Lung (tissue), 12 donors: ENCODE measurements around the gene GPATCH2. TPM values are rescaled to one million over a fixed set of nuclear protein-coding genes. Genes with fewer than 3 reads are reported as not detected.
A peak's percentile ranks its signal among the peaks of the same experiment; 100 is the strongest.

Experiments
- ATAC-seq: fragments of 200-7000 bp; cut with Tn5 transposase; one replicate; pipeline ENCODE4 v1.9.1; 2020; ENCODE audit warnings: moderate number of reproducible peaks; ENCODE audit not compliant: insufficient read depth, low FRiP score
- DNase-seq, 3 donors: peaks; one replicate each; pipeline ENCODE4 v3.0.0-alpha.2; 2013 to 2017
- H3K27ac ChIP-seq, 2 donors: one replicate each; pipeline ENCODE4 v1.5.1; 2013; ENCODE audit warnings: mild to moderate bottlenecking in 2 of 2, moderate library complexity in 2 of 2, control low read depth in 1 of 2, inconsistent platforms in 1 of 2, low read depth in 1 of 2, low read length in 1 of 2
- H3K27me3 ChIP-seq, 3 donors: one replicate each; pipeline ENCODE4 v1.5.1; 2013; ENCODE audit warnings: low read length in 2 of 3; ENCODE audit not compliant: control insufficient read depth in 3 of 3, insufficient read depth in 3 of 3
- H3K36me3 ChIP-seq, 4 donors: one replicate each; pipeline ENCODE4 v1.5.1; 2013; ENCODE audit warnings: low read length in 4 of 4, mild to moderate bottlenecking in 1 of 4, moderate library complexity in 1 of 4; ENCODE audit not compliant: control insufficient read depth in 4 of 4, insufficient read depth in 4 of 4
- H3K4me1 ChIP-seq, 5 donors: one replicate each; pipeline ENCODE4 v1.5.1; 2013; ENCODE audit warnings: low read length in 5 of 5, mild to moderate bottlenecking in 2 of 5, moderate library complexity in 1 of 5; ENCODE audit not compliant: control insufficient read depth in 5 of 5, insufficient read depth in 5 of 5
- H3K4me3 ChIP-seq: one replicate; pipeline ENCODE4 v1.5.1; 2013; ENCODE audit warnings: mild to moderate bottlenecking, control low read depth, moderate library complexity
- H3K9ac ChIP-seq, 2 donors: one replicate each; pipeline ENCODE4 v1.5.1; 2013; ENCODE audit warnings: low read length in 2 of 2, control low read depth in 1 of 2; ENCODE audit not compliant: insufficient read depth in 1 of 2
- H3K9me3 ChIP-seq, 4 donors: one replicate each; pipeline ENCODE4 v1.5.1; 2013; ENCODE audit warnings: low read length in 3 of 4, mild to moderate bottlenecking in 1 of 4, moderate library complexity in 1 of 4; ENCODE audit not compliant: control insufficient read depth in 4 of 4, insufficient read depth in 3 of 4
- WGBS, 2 donors: extraction: QIAGEN DNeasy Blood & Tissue Kit; methylation state at CpG; one replicate each; pipeline ENCODE4 v1.1.7; 2013; 5-methylcytosine and 5-hydroxymethylcytosine counted together
- polyA plus RNA-seq, 2 donors: library from polyadenylated mRNA; stranded (reverse); fragments of 200-250 nt; gene quantifications; one replicate each; pipeline ENCODE4 v1.2.1, GENCODE V29; 2013
- total RNA-seq, 2 donors: library from RNA; depleted of rRNA in 1 of 2; stranded (reverse); fragments of >200 nt in 1 of 2; gene quantifications; one replicate each; pipeline ENCODE4 v1.2.1, GENCODE V29; 2014 to 2021
- TF ChIP-seq, protein P1 (sequence below): IDR thresholded peaks from 2 replicates; pipeline ENCODE4 v1.5.1; 2012; ENCODE audit warnings: mild to moderate bottlenecking; ENCODE audit errors: control extremely low read depth, extremely low read depth
- donor health status: control.
- donor health status: control.
- donor health status: Bipolar disorder and iron deficiency.
- donor health status: healthy.
- donor health status: DM: yes; HTN: yes; CAD: no.

Gene GPATCH2
- total and polyA plus RNA-seq, 4 donors: 3.2 to 31.0 (median 8.3) TPM

DNA sequence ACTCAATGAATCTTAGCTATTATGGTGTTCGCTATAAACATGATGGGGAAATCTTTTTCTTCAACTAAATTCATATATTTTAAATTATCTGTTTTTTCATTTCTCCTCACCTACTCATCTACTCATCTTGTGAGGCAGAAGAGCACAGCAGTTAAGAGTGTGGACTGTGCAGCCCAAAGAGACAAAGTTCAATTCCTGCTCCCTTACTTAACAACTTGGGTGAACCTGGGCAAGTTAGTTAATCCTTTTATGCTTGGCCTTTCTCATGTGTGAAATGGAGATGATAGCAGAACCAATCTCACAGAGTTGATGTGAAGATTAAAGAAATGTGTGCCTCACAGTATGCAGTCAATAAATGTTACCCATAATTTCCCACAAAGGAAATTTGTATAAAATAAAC lies 168.2 kb downstream of the GPATCH2 start:
- Histone ChIP-seq H3K9ac (no peak overlapping the region), H3K36me3 (no peaks in the 10 kb centered on the region), H3K4me3 (no peak overlapping the region), H3K9me3 (peaks cover 0 to 3% (median 0%) of the 10 kb centered on the region in 4 donors), H3K4me1 (no peaks in the 10 kb centered on the region), H3K27ac (no peak overlapping the region), H3K27me3 (no peaks in the 10 kb centered on the region)
- WGBS, 2 donors: 95 to 96% methylated on average over 1 of the region's 1 CpG
- DNase-seq: no peak
- no peak for ATAC-seq
- TF ChIP-seq, protein P1, sequence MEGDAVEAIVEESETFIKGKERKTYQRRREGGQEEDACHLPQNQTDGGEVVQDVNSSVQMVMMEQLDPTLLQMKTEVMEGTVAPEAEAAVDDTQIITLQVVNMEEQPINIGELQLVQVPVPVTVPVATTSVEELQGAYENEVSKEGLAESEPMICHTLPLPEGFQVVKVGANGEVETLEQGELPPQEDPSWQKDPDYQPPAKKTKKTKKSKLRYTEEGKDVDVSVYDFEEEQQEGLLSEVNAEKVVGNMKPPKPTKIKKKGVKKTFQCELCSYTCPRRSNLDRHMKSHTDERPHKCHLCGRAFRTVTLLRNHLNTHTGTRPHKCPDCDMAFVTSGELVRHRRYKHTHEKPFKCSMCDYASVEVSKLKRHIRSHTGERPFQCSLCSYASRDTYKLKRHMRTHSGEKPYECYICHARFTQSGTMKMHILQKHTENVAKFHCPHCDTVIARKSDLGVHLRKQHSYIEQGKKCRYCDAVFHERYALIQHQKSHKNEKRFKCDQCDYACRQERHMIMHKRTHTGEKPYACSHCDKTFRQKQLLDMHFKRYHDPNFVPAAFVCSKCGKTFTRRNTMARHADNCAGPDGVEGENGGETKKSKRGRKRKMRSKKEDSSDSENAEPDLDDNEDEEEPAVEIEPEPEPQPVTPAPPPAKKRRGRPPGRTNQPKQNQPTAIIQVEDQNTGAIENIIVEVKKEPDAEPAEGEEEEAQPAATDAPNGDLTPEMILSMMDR: no peak

DNA sequence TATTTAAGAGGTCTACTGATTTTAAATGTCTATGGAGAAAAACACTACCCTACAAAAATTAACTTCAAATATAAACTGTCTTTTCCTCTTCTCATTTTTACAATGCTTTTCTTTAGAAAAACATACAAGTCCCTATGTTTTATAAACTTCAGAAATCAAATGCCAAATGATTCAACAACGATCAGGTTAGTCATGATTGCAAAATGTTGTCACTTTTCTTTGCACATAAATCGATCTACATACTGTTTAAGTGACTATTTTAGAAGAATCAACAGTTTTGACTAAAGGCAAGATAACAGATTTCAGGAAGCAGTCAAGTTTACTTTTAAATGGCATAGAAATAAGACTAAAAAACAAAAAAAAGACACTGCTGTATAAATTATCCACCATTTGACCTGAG lies 168.7 kb downstream of the GPATCH2 start:
- DNase-seq (no peak), ATAC-seq (no peak)
- Histone ChIP-seq H3K9ac (no peak overlapping the region), H3K27me3 (no peaks in the 10 kb centered on the region), H3K4me1 (no peaks in the 10 kb centered on the region), H3K36me3 (no peaks in the 10 kb centered on the region), H3K4me3 (no peak overlapping the region), H3K9me3 (peaks cover 0 to 3% (median 0%) of the 10 kb centered on the region in 4 donors), H3K27ac (no peak overlapping the region)
- 79 to 84% methylated on average over 2 of the region's 2 CpGs for WGBS, 2 donors
- TF ChIP-seq, protein P1: no peak

DNA sequence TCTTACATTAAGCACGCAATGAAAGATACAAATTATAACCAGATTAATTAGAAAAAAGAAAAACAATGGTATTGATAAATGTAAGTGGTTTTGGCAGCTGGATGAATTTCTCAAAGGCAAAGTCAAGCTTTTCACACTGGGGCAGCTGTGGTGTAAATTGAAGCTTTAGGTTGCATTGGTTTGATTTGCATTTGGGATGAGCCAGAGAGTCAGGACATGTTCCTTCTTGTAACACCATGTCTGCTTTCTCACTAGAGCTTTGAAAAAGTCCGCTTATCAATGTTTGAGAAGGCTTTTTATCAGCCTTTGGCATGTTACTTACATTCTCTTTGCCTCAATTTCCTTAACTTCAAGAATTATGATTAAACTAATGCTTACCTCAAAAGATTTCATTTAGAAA lies 173.9 kb downstream of the GPATCH2 start:
- H3K9me3 ChIP-seq: no peaks in the 10 kb centered on the region
- no peak for DNase-seq
- ATAC-seq: no peak
- TF ChIP-seq, protein P1: no peak
- no peak overlapping the region for H3K9ac ChIP-seq
- H3K36me3 ChIP-seq: no peaks in the 10 kb centered on the region
- H3K4me3 ChIP-seq: no peak overlapping the region
- 98 to 99% methylated on average over 2 of the region's 2 CpGs for whole genome bisulfite sequencing, 2 donors
- no peaks in the 10 kb centered on the region for H3K27me3 ChIP-seq
- no peaks in the 10 kb centered on the region for H3K4me1 ChIP-seq
- H3K27ac ChIP-seq: no peak overlapping the region

DNA sequence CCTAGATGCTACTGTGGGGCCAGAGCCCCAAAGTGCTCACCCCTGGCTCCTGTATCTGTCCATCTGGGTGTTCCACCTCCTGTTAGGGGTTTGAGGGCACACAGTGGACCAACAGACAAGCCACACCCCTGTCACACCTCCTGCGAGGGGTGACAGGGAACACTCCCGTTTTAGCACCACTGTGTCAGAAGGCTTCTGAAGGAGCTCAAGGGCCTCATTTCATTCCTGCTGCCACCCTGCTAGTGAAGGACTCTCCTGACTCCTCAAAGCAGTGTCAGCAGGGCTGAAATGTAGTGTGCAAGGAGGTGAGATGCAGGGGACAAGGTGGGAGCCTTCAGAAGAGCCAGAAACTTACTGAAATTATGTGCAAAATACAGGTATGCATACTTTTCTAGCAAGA lies 174.6 kb downstream of the GPATCH2 start:
- no peak for ATAC-seq
- H3K27ac ChIP-seq: peak overlapping the region in 1 of 2 donors; percentile 22

More for the DNA sequence above, 174.6 kb downstream of the GPATCH2 start:
- Histone ChIP-seq H3K9ac (no peak overlapping the region), H3K36me3 (no peaks in the 10 kb centered on the region), H3K27me3 (no peaks in the 10 kb centered on the region), H3K9me3 (no peaks in the 10 kb centered on the region), H3K4me1 (peaks cover 0 to 5% (median 0%) of the 10 kb centered on the region in 5 donors), H3K4me3 (no peak overlapping the region)
- TF ChIP-seq, protein P1: no peak
- no peak for DNase-seq
- 77% methylated on average over 2 of the region's 2 CpGs for WGBS, 2 donors
